Activated T-cell treated with anti-CD3 and anti-CD28 coated beads, Interleukin-2, amount 50 U/mL, for 72 hours (primary cell): ENCODE results near the gene CTBP1. TPM values are rescaled to one million over a fixed set of nuclear protein-coding genes. Genes with fewer than 3 reads are reported as not detected.
A peak's percentile ranks its signal among the peaks of the same experiment; 100 is the strongest.

Experiments used
- ATAC-seq, 2 donors: fragments of 150-1000 bp; cut with Tn5 transposase; replicated peaks in 1 of 2; 2 replicates each; pipeline ENCODE4 v1.10.0; 2021; ENCODE audit warnings: moderate library complexity in 2 of 2, mild to moderate bottlenecking in 1 of 2
- DNase-seq, 2 donors: peaks; one replicate each; pipeline ENCODE4 v3.0.0; 2021 to 2022; ENCODE audit warnings: mixed read lengths in 1 of 2
- H3K27ac Mint-ChIP-seq: one replicate; pipeline ENCODE4 v1.8.0; 2022; ENCODE audit warnings: mild to moderate bottlenecking, moderate library complexity, mixed read lengths
- H3K27me3 Mint-ChIP-seq: one replicate; pipeline ENCODE4 v1.8.0; 2022; ENCODE audit warnings: low read depth, mixed read lengths
- H3K36me3 Mint-ChIP-seq, 2 donors: one replicate each; pipeline ENCODE4 v1.8.0; 2022; ENCODE audit warnings: mixed read lengths in 2 of 2, mild to moderate bottlenecking in 1 of 2; ENCODE audit not compliant: insufficient read depth in 2 of 2
- H3K4me1 Mint-ChIP-seq: one replicate; pipeline ENCODE4 v1.8.0; 2022; ENCODE audit warnings: low read depth, mixed read lengths
- H3K4me3 Mint-ChIP-seq, 2 donors: one replicate each; pipeline ENCODE4 v1.8.0; 2022; ENCODE audit warnings: mild to moderate bottlenecking in 2 of 2, mixed read lengths in 2 of 2, moderate library complexity in 2 of 2
- H3K9me3 Mint-ChIP-seq, 2 donors: one replicate each; pipeline ENCODE4 v1.8.0; 2022; ENCODE audit warnings: mixed read lengths in 2 of 2
- total RNA-seq, 2 donors: library from RNA; stranded (reverse); gene quantifications; one replicate each; pipeline ENCODE4 v1.2.3, GENCODE V29; 2022

CTBP1 gene
- total RNA-seq, 2 donors from 2014 or later: 182 to 190 TPM

- peaks cover 6 to 22% of the 10 kb centered on the region in 2 donors for H3K36me3 Mint-ChIP-seq
These were observed 31.6 kb downstream of the CTBP1 start for GRCh38 chr4:1217366-1217765.

GRCh38 chr4:1216869-1217294 lies 32.0 kb downstream of the CTBP1 start:
- Mint-ChIP-seq H3K9me3 (no peaks in the 10 kb centered on the region), H3K27me3 (no peaks in the 10 kb centered on the region), H3K4me3 (peak overlapping the region; percentile 68 to 72), H3K27ac (peak overlapping the region; percentile 87), H3K36me3 (peaks cover 6 to 22% of the 10 kb centered on the region in 2 donors), H3K4me1 (peaks cover 34% of the 10 kb centered on the region)
- ATAC-seq (peak; percentile 80 to 88), DNase-seq (peak; percentile 64 to 71)

More at GRCh38 chr4:1217366-1217765, 31.6 kb downstream of the CTBP1 start:
- no peaks in the 10 kb centered on the region for H3K27me3 Mint-ChIP-seq
- H3K9me3 Mint-ChIP-seq: no peaks in the 10 kb centered on the region
- ATAC-seq (no peak), DNase-seq (no peak)
- H3K4me3 Mint-ChIP-seq: peak overlapping the region; percentile 68 to 72
- H3K27ac Mint-ChIP-seq: peak overlapping the region; percentile 80
- peaks cover 34% of the 10 kb centered on the region for H3K4me1 Mint-ChIP-seq

- H3K4me1 Mint-ChIP-seq: peaks cover 34% of the 10 kb centered on the region
- H3K36me3 Mint-ChIP-seq: peaks cover 6 to 18% of the 10 kb centered on the region in 2 donors
- H3K9me3 Mint-ChIP-seq: no peaks in the 10 kb centered on the region
- ATAC-seq: no peak
- no peak for DNase-seq
- peak overlapping the region; percentile 68 to 72 for H3K4me3 Mint-ChIP-seq
- peak overlapping the region; percentile 42 for H3K27ac Mint-ChIP-seq
- no peaks in the 10 kb centered on the region for H3K27me3 Mint-ChIP-seq
These were observed 32.8 kb downstream of the CTBP1 start for GRCh38 chr4:1216076-1216614.

GRCh38 chr4:1215141-1216075 lies 33.5 kb downstream of the CTBP1 start:
- peak overlapping the region; percentile 42 for H3K27ac Mint-ChIP-seq
- no peak for DNase-seq
- peaks cover 34% of the 10 kb centered on the region for H3K4me1 Mint-ChIP-seq
- H3K36me3 Mint-ChIP-seq: peaks cover 6 to 18% of the 10 kb centered on the region in 2 donors
- no peak for ATAC-seq
- no peaks in the 10 kb centered on the region for H3K9me3 Mint-ChIP-seq
- H3K27me3 Mint-ChIP-seq: no peaks in the 10 kb centered on the region
- H3K4me3 Mint-ChIP-seq: no peak overlapping the region

- Mint-ChIP-seq H3K27me3 (no peaks in the 10 kb centered on the region), H3K4me1 (peaks cover 31% of the 10 kb centered on the region), H3K36me3 (peaks cover 6 to 18% of the 10 kb centered on the region in 2 donors), H3K9me3 (no peaks in the 10 kb centered on the region), H3K4me3 (no peak overlapping the region), H3K27ac (no peak overlapping the region)
- ATAC-seq (no peak), DNase-seq (no peak)
These were observed 34.5 kb downstream of the CTBP1 start for GRCh38 chr4:1214101-1215095.

GRCh38 chr4:1213336-1213995 lies 35.5 kb downstream of the CTBP1 start:
- peaks cover 3 to 12% of the 10 kb centered on the region in 2 donors for H3K36me3 Mint-ChIP-seq
- no peak overlapping the region for H3K4me3 Mint-ChIP-seq
- H3K27ac Mint-ChIP-seq: no peak overlapping the region
- peaks cover 22% of the 10 kb centered on the region for H3K4me1 Mint-ChIP-seq
- ATAC-seq (no peak), DNase-seq (no peak)
- no peaks in the 10 kb centered on the region for H3K9me3 Mint-ChIP-seq
- H3K27me3 Mint-ChIP-seq: no peaks in the 10 kb centered on the region

GRCh38 chr4:1212546-1213335 lies 36.2 kb downstream of the CTBP1 start:
- H3K36me3 Mint-ChIP-seq: peaks cover 2 to 5% of the 10 kb centered on the region in 2 donors
- peaks cover 15% of the 10 kb centered on the region for H3K4me1 Mint-ChIP-seq
- H3K9me3 Mint-ChIP-seq: no peaks in the 10 kb centered on the region
- H3K27me3 Mint-ChIP-seq: no peaks in the 10 kb centered on the region
- H3K27ac Mint-ChIP-seq: no peak overlapping the region
- H3K4me3 Mint-ChIP-seq: no peak overlapping the region
- DNase-seq: no peak
- ATAC-seq: no peak

- ATAC-seq (no peak), DNase-seq (no peak)
- Mint-ChIP-seq H3K4me3 (no peak overlapping the region), H3K27me3 (no peaks in the 10 kb centered on the region), H3K27ac (no peak overlapping the region), H3K9me3 (no peaks in the 10 kb centered on the region), H3K4me1 (peaks cover 8% of the 10 kb centered on the region), H3K36me3 (no peaks in the 10 kb centered on the region)
These were observed 36.9 kb downstream of the CTBP1 start for GRCh38 chr4:1211891-1212545.

- no peak for DNase-seq
- ATAC-seq: no peak
- Mint-ChIP-seq H3K27ac (no peak overlapping the region), H3K9me3 (no peaks in the 10 kb centered on the region), H3K27me3 (no peaks in the 10 kb centered on the region), H3K36me3 (no peaks in the 10 kb centered on the region), H3K4me3 (no peak overlapping the region), H3K4me1 (peaks cover 1% of the 10 kb centered on the region)
These were observed 37.6 kb downstream of the CTBP1 start for GRCh38 chr4:1211371-1211770.

GRCh38 chr4:1210971-1211370 lies 38.0 kb downstream of the CTBP1 start:
- ATAC-seq (no peak), DNase-seq (no peak)
- Mint-ChIP-seq H3K4me1 (no peaks in the 10 kb centered on the region), H3K27ac (no peak overlapping the region), H3K4me3 (no peak overlapping the region), H3K27me3 (no peaks in the 10 kb centered on the region), H3K36me3 (no peaks in the 10 kb centered on the region), H3K9me3 (no peaks in the 10 kb centered on the region)

- Mint-ChIP-seq H3K27ac (no peak overlapping the region), H3K27me3 (no peaks in the 10 kb centered on the region), H3K36me3 (no peaks in the 10 kb centered on the region), H3K4me1 (no peaks in the 10 kb centered on the region), H3K9me3 (no peaks in the 10 kb centered on the region), H3K4me3 (no peak overlapping the region)
- DNase-seq (no peak), ATAC-seq (no peak)
These were observed 38.6 kb downstream of the CTBP1 start for GRCh38 chr4:1210241-1210841.
